GM10266 (cell line): Measurements from ENCODE around the gene CTSF.

Experiments
- DNase-seq: peaks from one replicate; pipeline ENCODE4 v3.0.0; 2012; ENCODE audit errors: extremely low spot score
- CTCF ChIP-seq: IDR thresholded peaks from 2 replicates; pipeline ENCODE4 v1.5.1; 2012; ENCODE audit warnings: mild to moderate bottlenecking, low read depth; ENCODE audit not compliant: control insufficient read depth, insufficient read depth; ENCODE audit errors: missing control alignments

CTSF gene

DNA sequence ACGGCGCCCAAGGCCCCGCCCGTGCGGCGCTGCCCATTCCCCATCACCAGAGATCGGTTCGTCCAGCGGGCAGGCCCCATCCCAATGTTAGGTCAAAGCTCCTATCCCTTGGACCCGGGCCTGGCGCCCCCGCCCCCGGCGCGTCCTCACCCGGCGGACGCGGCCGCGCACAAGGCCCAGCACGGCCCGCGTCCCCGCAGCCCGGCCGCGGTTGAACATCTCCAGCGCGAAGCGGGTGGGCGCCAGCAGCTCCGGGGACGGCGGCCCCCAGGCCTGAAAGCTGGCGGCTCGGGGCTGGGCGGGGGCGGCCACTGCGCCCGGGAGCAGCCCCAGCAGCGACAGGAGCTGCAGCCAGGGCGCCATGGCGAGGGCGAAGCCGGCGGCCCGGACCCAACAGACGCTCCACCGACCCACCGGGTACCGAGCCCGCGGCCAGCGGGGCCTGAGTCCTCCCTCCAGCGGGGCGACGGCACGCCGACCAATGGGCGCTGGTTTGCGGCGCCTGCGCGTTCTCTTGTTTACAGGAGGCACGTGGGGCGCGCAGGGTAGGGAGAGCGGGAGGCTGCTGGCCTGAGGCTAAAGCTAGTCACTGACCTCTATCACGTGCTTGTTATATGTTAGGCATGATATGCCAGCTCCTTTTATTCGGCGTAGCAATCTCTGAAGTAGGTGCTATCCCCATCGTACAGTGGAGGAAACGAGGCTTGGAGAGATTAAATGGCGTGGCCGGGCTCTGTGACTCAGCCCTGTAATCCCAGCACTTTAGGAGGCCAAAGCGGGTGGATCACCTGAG, at the start of gene CTSF:
CTSF (minus strand) TSS at position 483 of the 793 bp plus-strand sequence; CDS start at position 363, 120 bp downstream.
- TF ChIP-seq CTCF, result no peak
- peak; percentile 96 for DNase-seq

- TF ChIP-seq CTCF, result no peak
- no peak for DNase-seq
These were observed 48.9 kb upstream of the CTSF start for GRCh38 chr11:66617155-66617834.

GRCh38 chr11:66616379-66617154, 48.2 kb upstream of the CTSF start, which contains the start of gene RBM14:
RBM14 (plus strand) TSS chr11:66616630; CDS start chr11:66616721, 91 bp downstream.
- no peak for TF ChIP-seq CTCF
- peak; percentile 99 for DNase-seq

DNA sequence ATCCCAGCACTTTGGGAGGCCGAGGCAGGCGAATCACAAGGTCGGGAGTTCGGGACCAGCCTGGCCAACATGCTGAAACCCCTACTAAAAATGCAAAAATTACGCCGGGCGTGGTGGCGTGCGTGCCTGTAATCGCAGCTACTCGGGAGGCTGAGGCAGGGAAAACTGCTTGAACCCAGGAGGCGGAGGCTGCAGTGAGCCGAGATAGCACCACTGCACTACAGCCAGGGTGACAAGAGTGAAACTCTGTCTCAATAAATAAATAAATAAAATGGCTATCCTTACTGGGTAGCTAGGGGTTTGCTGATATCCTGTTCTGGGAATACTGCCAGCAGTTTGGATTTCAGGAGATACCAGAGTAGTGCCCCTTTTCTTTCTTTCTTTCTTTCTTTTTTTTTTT, 45.7 kb upstream of the CTSF start:
- TF ChIP-seq CTCF, result no peak
- DNase-seq, result no peak

DNA sequence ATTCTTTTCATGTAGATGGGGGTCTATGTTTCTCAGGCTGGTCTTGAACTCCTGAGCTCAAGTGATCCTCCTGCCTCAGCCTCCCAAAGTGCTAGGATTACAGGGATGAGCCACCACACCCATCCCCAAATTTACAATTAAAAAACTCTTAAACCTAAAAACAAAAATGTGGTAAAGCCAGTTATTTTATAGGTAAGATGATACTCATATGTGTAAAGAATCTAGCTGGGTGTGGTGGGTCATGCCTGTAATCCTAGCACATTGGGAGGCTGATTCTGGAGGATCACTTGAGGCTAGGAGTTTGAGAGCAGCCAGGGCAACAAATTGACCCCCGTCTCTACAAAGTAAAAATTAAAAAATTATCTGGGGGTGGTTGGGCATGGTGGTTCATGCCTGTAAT, 44.1 kb upstream of the CTSF start:
- no peak for DNase-seq
- no peak for TF ChIP-seq CTCF

DNA sequence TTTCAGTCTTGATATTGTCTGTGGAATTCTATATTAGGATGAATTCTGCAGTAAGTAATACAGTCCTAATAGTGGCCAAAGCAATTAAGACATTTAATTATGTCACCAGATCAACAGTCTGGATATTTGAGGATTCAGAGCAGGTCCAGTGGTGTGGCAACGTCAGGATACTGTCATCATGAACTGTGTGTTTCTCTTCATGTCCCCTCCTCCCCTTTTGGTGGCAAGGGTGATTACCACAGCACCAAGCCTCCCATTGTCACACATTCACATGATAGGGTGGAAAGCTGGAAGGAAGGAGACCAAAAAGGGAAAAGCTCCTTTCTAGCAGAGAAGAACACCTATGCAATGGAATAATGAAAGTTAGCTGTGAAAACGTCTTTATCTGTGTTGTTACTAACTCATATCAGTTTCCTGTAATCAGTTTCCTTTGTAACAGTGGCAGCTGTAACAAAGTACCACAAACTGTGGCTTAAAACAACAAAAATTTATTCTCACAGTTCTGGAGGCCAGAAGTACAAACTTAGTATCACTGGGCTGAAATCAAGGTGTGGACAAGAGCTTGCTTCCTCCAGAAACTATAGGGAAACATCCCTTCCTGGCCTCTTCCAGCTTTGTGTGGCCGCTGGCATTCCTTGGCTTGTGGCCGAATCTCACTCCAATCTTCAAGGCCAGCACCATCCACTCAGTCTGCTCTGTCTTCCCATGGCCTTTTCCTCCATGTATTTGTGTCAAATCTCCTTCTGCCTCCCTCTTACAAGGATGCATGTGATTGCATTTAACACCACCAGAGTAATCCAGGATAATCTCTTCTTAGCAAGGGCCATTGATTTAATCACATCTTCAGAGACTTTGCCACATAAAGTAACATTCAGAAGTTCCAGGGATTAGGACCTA, 41.6 kb upstream of the CTSF start:
- TF ChIP-seq CTCF, result no peak
- DNase-seq, result no peak
